Ishikawa (cell line): ENCODE data around the gene GRIA3.

Experiments used
- CEBPB ChIP-seq: IDR thresholded peaks from 2 replicates; pipeline ENCODE4 v1.6.1; 2012
- CREB1 ChIP-seq: IDR thresholded peaks from 2 replicates; pipeline ENCODE4 v1.6.1; 2012; ENCODE audit warnings: low read depth
- EGR1 ChIP-seq: IDR thresholded peaks from 2 replicates; pipeline ENCODE4 v1.6.1; 2012
- EP300 ChIP-seq: IDR thresholded peaks from 2 replicates; pipeline ENCODE4 v1.6.1; 2012; ENCODE audit warnings: borderline replicate concordance
- FOXM1 ChIP-seq: IDR thresholded peaks from 2 replicates; pipeline ENCODE4 v1.6.1; 2012; ENCODE audit warnings: low read depth, borderline replicate concordance
- NFIC ChIP-seq: IDR thresholded peaks from 2 replicates; pipeline ENCODE4 v1.6.1; 2012
- RAD21 ChIP-seq: IDR thresholded peaks from 2 replicates; pipeline ENCODE4 v1.6.1; 2012; ENCODE audit warnings: low read depth
- REST ChIP-seq: IDR thresholded peaks from 2 replicates; pipeline ENCODE4 v1.6.1; 2012; ENCODE audit warnings: low read depth, mild to moderate bottlenecking
- TAF1 ChIP-seq: IDR thresholded peaks from 2 replicates; pipeline ENCODE4 v1.6.1; 2012; ENCODE audit warnings: low read depth, mild to moderate bottlenecking
- TCF12 ChIP-seq: IDR thresholded peaks from 2 replicates; pipeline ENCODE4 v1.6.1; 2012; ENCODE audit warnings: low read depth
- TEAD4 ChIP-seq: IDR thresholded peaks from 2 replicates; pipeline ENCODE4 v1.6.1; 2012
- YY1 ChIP-seq: IDR thresholded peaks from 2 replicates; pipeline ENCODE4 v1.6.1; 2012; ENCODE audit warnings: low read depth
- ZBTB7A ChIP-seq: IDR thresholded peaks from 2 replicates; pipeline ENCODE4 v1.6.1; 2012; ENCODE audit warnings: low read depth
- TF ChIP-seq, protein P1 (sequence below): IDR thresholded peaks from 2 replicates; pipeline ENCODE4 v1.6.1; 2012
- TF ChIP-seq, protein P2 (sequence below): IDR thresholded peaks from 2 replicates; pipeline ENCODE4 v1.6.1; 2012

GRIA3 gene

DNA sequence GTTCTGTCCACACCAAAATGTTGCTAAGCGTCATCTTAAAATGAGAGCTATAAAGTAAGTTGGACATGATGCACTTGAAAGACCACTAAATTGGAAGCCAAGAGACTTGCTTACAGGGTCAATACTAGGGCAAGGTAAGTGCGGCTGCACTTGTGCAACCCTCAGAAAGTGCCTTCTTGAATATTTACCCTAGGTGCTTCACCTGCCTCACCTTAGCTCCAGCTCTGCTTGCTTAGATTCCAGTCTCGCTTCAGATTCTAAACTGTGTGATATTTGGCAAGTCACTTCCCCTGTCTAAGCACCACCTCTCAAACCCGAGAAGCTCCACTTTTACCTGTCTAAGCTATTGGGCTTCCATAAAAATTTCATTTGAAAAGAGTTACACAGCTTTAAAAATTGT, 136.5 kb downstream of the GRIA3 start:
- no peak for TF ChIP-seq TCF12
- TF ChIP-seq, protein P1, sequence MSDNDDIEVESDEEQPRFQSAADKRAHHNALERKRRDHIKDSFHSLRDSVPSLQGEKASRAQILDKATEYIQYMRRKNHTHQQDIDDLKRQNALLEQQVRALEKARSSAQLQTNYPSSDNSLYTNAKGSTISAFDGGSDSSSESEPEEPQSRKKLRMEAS, result no peak
- no peak for TF ChIP-seq REST
- TF ChIP-seq RAD21, result no peak
- TF ChIP-seq TAF1, result no peak
- no peak for TF ChIP-seq FOXM1
- no peak for TF ChIP-seq ZBTB7A
- TF ChIP-seq CEBPB, result no peak

DNA sequence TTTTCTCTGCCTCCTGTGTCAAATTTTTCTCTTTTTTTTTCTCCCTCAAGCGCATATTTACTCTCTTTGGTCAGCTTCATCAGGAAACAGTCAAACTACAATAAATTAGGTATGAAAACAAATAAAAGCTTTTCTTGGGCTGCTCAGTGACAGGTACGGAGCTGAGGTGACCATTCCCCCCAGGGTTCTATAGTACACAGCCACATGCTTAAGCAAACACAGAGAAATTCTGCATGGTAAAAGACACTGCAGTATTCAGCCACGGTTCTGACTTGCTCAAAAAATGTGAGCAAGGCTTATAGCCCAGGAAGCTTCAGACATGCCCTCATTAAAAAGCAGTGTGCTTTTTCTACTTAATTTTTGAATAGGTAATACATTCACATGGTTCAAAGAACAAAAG, 138.5 kb downstream of the GRIA3 start:
- TF ChIP-seq, protein P2, sequence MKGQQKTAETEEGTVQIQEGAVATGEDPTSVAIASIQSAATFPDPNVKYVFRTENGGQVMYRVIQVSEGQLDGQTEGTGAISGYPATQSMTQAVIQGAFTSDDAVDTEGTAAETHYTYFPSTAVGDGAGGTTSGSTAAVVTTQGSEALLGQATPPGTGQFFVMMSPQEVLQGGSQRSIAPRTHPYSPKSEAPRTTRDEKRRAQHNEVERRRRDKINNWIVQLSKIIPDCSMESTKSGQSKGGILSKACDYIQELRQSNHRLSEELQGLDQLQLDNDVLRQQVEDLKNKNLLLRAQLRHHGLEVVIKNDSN, result no peak
- no peak for TF ChIP-seq FOXM1
- TF ChIP-seq, protein P1, result no peak
- no peak for TF ChIP-seq CREB1
- no peak for TF ChIP-seq NFIC
- no peak for TF ChIP-seq TCF12
- no peak for TF ChIP-seq TEAD4
- no peak for TF ChIP-seq TAF1
- TF ChIP-seq CEBPB, result no peak
- TF ChIP-seq YY1, result no peak
- no peak for TF ChIP-seq ZBTB7A

- no peak for TF ChIP-seq FOXM1
- no peak for TF ChIP-seq REST
- TF ChIP-seq CEBPB, result no peak
- TF ChIP-seq EGR1, result no peak
- TF ChIP-seq EP300, result no peak
- no peak for TF ChIP-seq CREB1
- TF ChIP-seq, protein P2, result no peak
- TF ChIP-seq TAF1, result no peak
- TF ChIP-seq TCF12, result no peak
These were observed 140.5 kb downstream of the GRIA3 start for GRCh38 chrX:123324625-123325024.

DNA sequence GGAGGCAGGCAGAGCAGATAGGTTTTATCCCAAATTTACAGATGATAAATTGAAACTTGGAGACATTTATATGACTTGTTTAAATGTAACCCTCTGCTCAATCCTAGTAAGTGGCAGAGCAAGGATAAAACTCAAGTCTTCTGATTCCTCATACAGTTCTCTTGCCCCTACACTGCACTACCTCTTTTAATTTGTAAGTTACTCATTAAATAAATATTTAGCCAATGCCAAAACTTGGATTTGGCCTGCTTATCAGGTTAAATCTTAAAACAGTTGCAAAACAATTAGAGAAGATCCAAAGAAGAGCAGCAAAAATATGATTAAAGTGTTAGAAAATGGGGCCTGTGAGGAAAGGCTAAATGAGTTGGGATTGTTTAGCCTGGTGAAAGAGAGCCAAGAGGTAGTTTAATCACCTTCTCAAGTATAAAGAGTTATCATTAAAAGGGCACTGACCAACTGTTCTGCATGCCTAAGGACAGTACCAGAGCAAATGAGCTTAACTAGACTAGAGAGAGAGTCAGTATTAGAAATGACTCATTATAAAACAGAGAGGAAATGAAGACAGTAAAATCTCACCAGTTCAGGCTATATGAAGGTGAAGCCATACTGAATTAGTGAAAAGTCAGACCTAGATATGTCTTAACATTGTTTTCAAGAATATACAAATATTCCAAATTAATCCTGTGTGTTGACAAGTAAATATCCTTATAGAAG, 146.3 kb downstream of the GRIA3 start:
- TF ChIP-seq CREB1 (no peak), RAD21 (no peak), EP300 (no peak), ZBTB7A (no peak), TAF1 (no peak), FOXM1 (no peak), TEAD4 (no peak), TCF12 (no peak), CEBPB (no peak), YY1 (no peak), NFIC (no peak)
- TF ChIP-seq, protein P1, result no peak

DNA sequence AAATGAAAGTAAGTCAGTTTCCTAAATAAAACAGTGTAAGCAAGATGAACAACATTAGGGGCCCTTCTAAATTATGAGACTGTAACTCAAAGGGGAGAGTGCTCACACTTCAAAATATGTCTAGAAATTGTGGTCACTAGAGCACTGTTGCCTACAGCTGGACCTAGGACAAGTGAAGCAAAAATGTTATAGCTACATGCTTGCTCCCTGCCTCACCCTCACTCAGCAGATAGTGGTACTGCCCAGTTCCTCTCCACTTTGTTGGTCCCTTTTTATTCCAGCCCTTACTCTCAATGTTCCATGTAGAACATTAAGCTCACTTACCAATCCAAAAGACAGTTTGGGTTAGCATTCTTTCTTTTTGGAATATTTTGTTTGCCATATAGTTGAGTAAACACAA, 147.3 kb downstream of the GRIA3 start:
- TF ChIP-seq, protein P2, result no peak

- no peak for TF ChIP-seq NFIC
- no peak for TF ChIP-seq TEAD4
- TF ChIP-seq REST, result no peak
- TF ChIP-seq CREB1, result no peak
- TF ChIP-seq EP300, result no peak
- no peak for TF ChIP-seq ZBTB7A
- TF ChIP-seq YY1, result no peak
- TF ChIP-seq TAF1, result no peak
- TF ChIP-seq EGR1, result no peak
- no peak for TF ChIP-seq CEBPB
- TF ChIP-seq RAD21, result no peak
- TF ChIP-seq TCF12, result no peak
- TF ChIP-seq FOXM1, result no peak
- TF ChIP-seq, protein P2, result no peak
- TF ChIP-seq, protein P1, result no peak
These were observed 147.8 kb downstream of the GRIA3 start for GRCh38 chrX:123331859-123332258.
